Glomerular endothelial cell (primary cell): ENCODE results near the gene CLMN. TPM values are rescaled to one million over a fixed set of nuclear protein-coding genes. Genes with fewer than 3 reads are reported as not detected.

ENCODE experiments used
- DNase-seq: peaks from one replicate; pipeline ENCODE4 v3.0.0-alpha.2; 2011; ENCODE audit warnings: low read depth, low spot score; ENCODE audit errors: extremely low read depth
- total RNA-seq: library from RNA; depleted of rRNA; stranded (reverse); fragments of >200 nt; gene quantifications from 2 replicates; pipeline ENCODE4 v1.2.3, GENCODE V29; 2015

CLMN gene
- total RNA-seq, 1 donor from 2014 or later = 2.6 TPM

- DNase-seq = no peak
These were observed 14.6 kb downstream of the CLMN start for GRCh38 chr14:95305145-95305544.

DNA sequence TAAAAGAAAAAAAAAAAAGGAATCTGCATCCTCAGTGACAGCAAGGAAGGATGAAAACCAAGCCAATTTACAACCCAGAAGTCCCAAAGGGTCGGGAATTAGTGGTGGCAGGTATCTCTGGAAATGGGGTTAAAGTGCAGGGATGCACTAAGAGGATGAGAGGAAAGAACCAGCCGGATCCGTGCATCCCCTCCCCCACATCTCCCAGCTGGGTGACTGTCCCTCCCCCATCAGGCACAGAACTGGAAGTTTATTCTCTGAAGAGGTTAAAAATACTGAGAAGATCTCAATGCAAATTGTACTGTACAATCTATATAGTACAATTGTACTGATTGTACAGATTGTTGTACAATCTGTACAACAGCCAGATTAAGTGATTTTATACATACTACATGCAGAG lies 15.4 kb downstream of the CLMN start:
- no peak for DNase-seq

DNA sequence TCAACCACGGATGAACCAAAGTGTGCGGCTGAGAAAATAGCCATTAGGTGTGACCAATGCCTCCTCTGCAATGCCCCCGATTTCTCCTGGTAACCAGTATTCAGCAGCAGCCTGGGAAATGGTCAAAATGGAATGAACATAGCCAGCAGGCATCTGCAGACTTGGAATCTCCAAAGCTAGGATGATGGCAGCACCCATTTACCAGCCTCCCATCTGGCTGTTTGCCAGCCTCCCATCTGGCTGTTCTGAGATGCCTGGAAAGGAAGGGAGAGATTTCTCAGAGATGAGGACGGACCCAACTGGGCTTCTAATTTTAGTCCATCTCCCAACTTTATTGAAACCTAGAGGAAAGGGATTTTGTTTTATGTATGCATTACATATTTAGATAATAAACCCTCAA lies 16.2 kb downstream of the CLMN start:
- no peak for DNase-seq

DNA sequence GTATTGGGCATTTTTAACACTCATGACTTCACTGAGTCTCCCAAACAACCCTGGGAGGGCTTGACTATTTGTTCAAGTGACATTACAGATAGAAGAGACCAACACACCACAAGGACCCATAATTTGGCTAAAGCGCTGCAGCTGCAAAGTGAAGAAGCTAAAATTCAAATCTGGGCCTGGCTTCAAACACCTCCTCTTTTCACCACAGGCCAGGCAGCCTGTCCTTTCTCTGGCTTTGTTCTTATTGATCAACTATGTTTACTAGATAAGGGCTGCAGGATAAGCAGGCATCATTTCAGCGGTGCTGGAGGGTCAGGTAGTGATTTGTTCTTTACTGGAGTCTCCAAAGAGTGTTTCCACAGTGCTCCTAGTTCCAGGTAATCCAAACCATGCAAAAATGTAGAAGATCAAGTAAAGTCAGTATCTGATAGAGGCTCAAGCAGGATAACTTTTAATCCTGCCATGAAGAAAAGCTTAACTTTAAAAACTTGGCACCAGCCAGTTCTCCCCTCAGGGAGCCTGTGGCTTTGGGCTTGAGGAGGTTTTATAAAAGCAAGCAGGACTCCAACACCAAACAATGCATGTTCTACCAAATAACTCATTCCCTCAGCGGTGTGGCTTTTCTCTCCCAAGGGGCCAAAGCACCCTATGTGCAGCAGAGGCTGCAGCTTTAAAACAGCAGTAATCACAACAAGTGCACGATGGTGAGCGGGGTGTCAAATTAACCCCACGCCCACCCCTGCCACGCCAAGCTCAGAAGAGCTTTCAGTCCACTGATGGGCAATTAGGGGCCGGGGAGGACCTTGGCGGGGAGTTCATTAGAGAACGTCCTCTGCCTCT lies 16.8 kb downstream of the CLMN start:
- no peak for DNase-seq

GRCh38 chr14:95301527-95302187 lies 18.1 kb downstream of the CLMN start:
- DNase-seq = no peak

DNA sequence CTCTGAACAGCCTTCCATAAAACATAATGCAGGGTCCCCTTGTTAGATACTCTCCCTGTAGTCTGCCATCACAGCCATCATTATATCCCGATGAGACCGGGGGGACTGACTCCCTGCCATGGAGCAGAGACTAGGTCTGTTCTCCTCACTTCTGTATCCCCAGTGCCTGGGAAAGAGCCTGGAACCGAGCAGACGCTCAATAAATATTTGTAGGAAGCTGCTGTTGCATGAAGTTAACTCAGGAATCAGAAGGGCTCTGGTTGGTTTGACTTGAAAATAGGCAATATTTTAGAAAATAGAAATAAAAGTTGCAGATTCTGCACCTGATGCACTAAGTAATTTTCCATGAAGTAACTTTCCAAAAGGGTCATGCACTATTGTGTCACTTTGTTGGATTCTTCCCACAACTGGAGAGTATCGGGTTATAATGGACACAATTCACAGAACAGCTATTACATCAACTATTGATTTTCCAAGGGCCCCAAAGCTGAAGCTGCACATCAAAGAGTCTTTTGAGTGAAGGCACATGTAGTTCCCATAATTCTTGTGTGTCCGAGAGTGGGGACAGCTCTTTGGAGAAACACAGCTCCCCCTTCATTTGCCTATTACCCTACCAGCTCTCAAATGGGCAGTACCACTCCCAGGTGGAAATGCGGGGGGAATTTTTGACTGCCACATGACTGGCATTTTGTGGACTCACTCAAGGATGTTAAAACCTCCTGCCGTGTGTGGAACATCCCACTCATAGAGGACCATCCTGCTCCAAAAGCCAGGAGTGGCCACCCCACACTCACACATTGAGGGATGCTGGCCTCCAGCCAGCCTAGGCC lies 18.8 kb downstream of the CLMN start:
- no peak for DNase-seq

DNA sequence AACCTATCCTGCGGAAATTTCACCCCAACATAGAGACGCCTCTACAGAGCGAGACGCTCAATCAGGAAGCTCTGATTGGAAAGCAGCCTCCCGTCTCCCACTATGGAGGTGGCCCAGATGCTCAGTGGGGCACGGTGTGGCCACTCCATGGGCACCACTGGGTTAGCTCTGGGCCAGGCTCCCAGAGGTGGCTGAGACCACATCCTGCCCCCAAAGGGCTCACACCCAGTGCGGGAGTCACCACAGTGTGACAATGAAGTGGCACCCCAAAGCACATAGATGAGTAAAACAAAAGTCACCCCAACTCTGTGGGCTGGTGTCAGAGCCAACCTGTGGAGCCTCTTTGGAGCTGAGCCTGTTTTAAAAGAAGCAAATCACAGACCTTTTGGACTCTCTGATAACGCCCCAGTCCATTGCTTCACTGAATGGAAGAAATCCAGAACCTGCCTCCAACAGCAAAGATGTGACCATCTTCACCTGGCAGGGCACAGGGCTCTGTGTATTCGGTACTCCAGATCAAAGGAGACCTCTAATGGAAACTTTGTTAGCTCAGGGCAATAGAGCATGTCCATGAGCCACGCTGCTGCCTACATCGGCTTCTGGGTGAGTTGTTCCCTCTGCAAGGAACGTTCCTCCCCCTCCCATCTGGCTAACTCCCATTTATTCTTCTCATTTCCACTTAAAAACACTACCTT lies 19.6 kb downstream of the CLMN start:
- no peak for DNase-seq

DNA sequence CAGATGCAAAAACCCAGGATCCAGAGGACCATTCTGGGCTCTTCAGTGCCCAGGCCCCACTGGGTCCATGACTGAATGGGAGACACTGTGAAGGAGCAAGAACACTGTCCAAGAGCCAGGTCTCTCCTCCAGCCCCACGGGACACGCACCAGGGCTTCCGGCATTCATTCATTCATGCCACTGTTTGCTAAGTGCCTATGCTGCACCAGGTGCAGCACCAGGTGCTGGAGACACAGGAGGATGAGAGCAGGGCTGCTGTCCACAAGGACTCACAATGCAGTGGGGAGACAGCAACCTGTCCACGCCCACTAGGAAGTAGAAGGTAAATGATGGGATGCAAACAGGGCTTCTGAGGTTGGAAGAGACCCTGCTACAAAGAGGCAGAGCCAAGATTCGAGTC lies 20.4 kb downstream of the CLMN start:
- DNase-seq = no peak

- DNase-seq = no peak
These were observed 21.9 kb downstream of the CLMN start for GRCh38 chr14:95297832-95298231.

GRCh38 chr14:95296966-95297365 lies 22.7 kb downstream of the CLMN start:
- DNase-seq = no peak

DNA sequence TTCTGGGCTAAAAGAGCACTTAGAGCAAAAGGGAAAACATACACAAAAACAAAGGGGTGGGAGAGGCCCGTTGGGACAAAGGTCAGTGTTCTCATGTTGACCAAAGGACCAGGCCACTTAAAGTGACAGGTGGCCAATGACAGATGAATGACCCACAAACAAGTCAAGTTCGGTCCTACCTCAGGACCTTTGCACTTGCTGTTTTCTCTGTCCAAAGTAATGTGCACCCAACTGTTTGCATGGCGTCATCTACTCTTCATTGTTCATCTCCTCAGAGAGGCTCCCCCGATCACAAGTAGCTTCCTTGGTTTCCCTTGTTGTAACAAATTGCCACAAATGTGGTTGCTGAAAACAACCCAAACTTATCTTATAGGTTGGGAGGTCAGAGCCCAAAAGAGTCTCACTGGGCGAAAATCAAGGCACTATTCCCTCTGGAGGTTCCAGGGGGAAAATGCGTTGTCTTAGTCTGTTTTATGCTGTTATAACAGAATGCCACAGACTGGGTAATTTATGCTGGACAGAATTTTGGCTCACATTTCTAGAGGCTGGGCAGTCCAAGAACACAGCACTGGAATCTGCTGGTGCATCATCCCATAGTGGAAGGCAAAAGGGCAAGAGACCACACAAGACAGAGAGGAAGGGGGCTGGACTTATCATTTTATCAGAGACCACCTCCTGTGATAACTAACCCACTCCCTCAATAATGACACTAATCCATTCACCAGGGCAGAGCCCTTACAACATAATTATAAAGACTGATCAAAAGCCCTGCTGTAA lies 23.9 kb downstream of the CLMN start:
- no peak for DNase-seq

GRCh38 chr14:95294834-95295599 lies 24.7 kb downstream of the CLMN start:
- DNase-seq = no peak

GRCh38 chr14:95294320-95294719 lies 25.4 kb downstream of the CLMN start:
- DNase-seq = no peak

DNA sequence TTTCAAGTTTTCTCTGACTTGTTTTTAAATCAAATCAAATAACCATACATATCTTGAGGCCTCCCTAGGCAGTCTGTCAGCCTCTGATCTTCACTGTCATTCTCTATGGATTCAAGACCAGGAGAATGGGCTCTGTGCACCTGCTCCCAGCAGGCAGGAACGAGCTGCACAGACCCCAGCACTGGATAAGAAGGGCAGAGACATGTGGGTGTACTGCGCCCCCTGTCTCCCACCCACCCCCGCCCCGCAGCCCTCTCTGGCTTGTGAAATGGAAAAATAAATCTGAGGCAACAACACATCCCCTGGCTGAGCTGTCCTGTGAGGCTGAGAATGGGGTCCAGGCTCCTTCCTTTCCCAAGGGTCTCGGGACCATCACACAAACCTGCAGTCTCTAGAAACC lies 26.3 kb downstream of the CLMN start:
- DNase-seq = no peak

GRCh38 chr14:95292660-95293425 lies 26.9 kb downstream of the CLMN start:
- DNase-seq = no peak

DNA sequence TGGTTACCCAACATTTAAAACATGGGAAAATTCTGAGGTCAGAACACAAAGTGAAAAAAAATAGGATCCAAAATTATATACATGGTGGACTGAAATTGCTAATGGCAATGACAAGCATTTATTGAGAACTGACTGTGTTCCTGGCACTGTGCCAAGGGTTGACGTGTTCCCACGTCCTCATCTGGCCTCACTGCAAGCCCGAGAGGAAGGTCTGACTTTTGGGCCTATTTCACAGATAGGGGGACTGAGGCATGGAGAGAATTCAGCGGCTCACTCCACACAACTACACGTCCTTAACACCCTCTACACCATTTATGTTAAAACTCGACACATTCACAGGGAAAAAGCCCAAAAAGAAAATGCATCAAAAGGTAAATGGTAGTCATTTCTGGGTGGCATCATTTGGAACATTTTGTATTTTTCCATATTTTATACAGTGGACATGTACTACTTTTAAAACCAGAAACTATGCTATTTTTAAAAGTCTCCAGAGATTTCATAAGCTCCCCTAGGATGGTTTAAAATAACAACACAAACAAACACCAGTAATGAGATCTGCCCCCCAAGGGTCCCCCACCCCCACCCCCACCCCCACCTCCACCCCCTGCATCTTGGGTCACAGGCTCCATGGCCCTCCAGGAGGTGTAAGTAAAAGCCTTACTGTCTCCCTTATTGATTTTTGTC lies 27.7 kb downstream of the CLMN start:
- DNase-seq = peak; percentile 75

- DNase-seq = no peak
These were observed 28.8 kb downstream of the CLMN start for GRCh38 chr14:95290871-95291431.

DNA sequence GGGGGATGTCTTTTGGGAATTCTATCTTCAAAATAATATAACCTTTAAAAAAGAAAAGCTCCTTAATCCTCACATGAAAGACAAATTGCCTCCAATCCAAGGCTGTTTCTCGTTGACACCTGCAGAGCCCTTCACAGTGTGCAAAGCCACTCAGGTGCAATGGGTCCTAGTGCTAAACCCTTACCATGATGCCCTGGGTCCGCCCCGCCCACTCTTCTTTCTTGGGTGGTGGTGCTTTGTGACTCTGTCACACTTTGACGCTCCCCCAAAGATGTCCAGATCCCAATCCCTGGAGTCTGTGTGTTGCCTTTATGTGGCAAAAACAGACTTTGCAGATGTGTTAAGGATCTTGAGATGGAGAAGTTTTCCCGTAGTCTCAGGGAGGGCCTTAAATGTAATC lies 29.7 kb downstream of the CLMN start:
- DNase-seq = no peak
